ENCODE results near the gene SRD5A1.
A peak's percentile ranks its signal among the peaks of the same experiment; 100 is the strongest.

SRD5A1 gene

GRCh38 chr5:6604341-6604740 is 28.9 kb upstream of the SRD5A1 start:
- no peak for DNase-seq (ENCODE audit: low spot score)

DNA sequence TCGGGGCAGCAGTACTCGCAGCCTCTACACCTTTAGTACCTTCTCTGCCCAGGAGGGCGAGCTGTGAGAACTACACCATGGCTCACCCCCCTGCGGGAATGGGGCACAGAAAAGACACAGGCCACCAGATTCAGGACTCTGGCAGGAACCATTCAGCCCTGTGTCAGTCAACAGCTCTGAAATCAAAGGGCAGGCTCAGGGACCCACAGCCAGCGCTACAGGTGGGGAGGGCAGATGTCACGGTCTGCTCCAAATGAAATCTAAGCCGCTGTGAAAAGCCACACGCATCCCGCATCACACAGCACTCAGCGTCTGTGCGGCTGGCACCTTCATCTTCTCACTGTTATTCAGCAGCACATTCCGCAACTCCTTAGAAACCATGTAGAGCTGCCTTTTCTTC is 28.3 kb upstream of the SRD5A1 start:
- no peak for DNase-seq (ENCODE audit: low spot score)

- no peak for DNase-seq (ENCODE audit: low spot score)
Observed at GRCh38 chr5:6606884-6607558, 26.2 kb upstream of the SRD5A1 start.

- DNase-seq (ENCODE audit: low spot score), result no peak
Observed at GRCh38 chr5:6607559-6607936, 25.7 kb upstream of the SRD5A1 start.

GRCh38 chr5:6608016-6608415 is 25.2 kb upstream of the SRD5A1 start:
- no peak for DNase-seq (ENCODE audit: low spot score)

- DNase-seq (ENCODE audit: low spot score), result no peak
Observed at GRCh38 chr5:6611334-6612256, 21.6 kb upstream of the SRD5A1 start.

DNA sequence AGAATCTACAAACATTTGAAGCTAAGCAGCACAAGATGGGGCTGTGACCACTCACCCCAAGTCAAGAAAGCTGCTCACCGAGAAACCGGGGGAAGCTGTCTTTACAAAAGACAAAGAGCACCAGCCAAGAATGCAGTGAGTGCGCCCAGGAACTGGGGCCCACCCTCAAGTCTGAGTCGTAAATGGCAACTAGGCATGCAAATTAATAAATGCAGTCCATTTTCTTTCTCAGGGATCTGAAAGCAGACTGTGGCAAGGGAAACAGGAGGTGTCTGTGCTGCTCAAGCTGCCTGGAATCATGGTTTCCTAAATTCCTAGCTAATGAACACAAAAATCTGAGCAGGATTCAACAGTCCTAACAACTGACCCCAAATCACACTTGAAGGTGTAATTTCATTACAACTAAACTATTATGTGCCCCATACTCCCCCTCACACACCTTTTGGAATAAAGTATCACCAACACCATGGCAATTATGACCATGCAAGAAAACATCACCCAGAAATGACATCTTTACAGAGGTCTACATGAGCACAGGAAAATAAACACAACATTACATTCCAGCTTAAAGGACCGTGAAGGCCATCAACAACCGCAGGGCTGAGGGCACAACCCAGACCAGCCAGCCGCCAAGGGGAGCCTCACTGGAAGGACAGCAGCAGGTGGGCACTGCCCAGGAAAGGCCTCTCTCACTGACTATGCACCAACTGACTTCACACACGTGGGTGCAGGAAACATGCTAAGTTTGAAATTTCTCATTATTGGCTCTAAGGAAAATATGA is 18.0 kb upstream of the SRD5A1 start:
- no peak for DNase-seq (ENCODE audit: low spot score)

DNA sequence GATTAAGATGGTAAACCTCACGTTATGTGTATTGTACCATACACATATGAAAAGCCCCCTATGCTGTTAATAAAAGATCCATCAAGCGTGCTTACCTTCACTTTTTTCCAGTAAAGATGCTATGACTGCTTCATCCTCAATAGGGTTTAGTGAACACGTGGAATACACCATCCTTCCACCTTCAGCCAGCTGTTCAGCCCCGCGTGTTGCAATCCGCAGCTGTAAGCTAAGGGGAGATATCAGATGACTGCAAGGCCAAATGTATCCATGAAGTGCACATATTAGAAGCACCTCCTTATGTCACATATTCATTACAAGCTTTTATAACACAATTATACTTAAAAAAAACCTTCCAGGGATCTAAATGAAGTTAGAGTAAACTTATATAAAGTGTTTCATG is 16.6 kb upstream of the SRD5A1 start:
- DNase-seq (ENCODE audit: low spot score), result no peak

GRCh38 chr5:6623228-6623627 is 10.0 kb upstream of the SRD5A1 start:
- no peak for DNase-seq (ENCODE audit: low spot score)

DNA sequence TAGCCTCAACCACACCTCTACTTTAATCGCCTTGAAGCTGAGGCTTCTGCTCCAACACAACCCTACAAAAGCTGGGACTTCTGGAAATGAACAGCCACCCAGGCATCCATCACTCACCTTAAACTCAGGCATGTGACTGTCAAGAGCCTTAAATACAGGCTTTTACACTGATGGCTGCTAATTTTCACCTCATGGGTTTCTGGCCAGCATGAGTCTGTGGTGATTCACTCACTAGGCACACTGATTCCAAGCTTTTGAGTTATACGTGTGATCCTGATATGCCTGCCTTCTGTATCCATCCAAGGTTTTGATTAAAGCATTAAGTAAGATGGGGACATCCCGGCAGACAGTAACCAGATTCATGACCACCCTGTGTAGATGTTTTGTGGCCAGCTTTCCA is 9.3 kb upstream of the SRD5A1 start:
- no peak for DNase-seq (ENCODE audit: low spot score)

DNA sequence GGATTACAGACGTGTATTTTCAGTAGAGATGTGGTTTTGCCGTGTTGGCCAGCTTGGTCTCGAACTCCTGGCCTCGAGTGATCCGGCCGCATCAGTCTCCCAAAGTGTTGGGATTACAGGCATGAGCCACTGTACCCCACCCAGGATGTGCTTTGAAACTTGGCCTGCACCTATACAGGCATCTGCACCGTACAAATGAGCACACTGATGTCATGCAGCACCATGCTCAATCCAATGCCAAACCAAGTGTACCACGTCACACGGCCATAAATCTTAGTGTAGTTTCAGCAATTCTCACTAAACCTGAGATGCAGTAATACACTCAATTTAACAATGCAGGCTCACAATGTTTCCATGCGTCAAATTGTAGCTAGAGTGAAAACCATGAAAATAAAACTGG is 6.7 kb upstream of the SRD5A1 start:
- no peak for DNase-seq (ENCODE audit: low spot score)

GRCh38 chr5:6631441-6631840 is 1.8 kb upstream of the SRD5A1 start:
- no peak for DNase-seq (ENCODE audit: low spot score)

- peak; percentile 66 for DNase-seq (ENCODE audit: low spot score)
Observed at GRCh38 chr5:6632324-6632887, 834 bp upstream of the SRD5A1 start.

GRCh38 chr5:6633469-6634245 is 417 bp downstream of the SRD5A1 start:
- peak; percentile 73 for DNase-seq (ENCODE audit: low spot score)

GRCh38 chr5:6634306-6634705 is 1.1 kb downstream of the SRD5A1 start:
- DNase-seq (ENCODE audit: low spot score), result peak; percentile 28

DNA sequence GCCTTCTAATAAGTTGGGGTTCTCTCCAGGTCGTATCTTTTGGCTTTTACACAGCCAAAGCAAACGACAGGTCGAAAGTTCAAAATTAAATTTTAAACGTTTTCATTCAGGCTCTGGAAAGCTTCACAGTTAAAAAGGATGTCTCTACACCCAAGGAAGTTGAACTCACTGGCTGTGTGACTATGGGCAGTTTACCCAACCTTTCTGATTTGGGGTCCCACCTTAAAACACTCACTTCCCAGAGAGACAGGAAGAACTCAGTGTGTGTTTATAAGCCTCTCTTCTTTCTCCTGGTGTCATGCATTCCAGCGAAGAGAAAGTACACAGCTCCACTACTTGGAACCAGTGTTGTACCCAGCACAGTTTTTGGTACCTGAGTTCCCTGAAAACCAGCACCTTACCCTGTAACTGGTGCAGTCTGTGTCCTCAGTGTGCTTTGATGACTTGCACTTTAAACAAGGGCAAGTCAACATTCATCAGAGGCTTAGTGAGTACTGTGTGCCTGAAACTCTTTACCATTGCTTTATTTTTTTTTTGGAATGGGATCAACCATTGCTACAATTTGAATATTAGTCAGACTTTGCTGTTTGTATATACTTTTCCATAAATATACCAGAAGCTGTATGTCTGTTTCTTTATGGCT is 1.7 kb downstream of the SRD5A1 start:
- DNase-seq (ENCODE audit: low spot score), result no peak

DNA sequence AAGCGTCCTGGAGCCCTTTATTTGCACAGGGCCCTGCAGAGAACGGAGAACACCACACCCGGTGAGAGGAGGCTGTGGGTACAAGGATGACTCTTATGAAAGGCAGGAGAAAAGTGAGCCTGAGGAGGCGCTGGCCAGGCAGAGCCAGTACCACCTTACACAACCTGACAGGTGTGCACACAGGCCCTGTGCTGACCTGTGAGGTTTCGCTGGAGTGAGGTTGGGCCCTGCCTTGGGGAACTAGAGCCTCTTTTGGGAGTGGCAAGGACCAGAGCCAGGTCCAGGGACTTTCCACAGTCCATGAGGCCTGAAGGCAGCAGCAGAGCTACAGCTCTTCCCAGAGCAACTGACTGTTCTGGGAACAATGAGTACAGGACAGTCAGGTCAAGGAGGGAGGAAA is 3.1 kb downstream of the SRD5A1 start:
- DNase-seq (ENCODE audit: low spot score), result no peak

DNA sequence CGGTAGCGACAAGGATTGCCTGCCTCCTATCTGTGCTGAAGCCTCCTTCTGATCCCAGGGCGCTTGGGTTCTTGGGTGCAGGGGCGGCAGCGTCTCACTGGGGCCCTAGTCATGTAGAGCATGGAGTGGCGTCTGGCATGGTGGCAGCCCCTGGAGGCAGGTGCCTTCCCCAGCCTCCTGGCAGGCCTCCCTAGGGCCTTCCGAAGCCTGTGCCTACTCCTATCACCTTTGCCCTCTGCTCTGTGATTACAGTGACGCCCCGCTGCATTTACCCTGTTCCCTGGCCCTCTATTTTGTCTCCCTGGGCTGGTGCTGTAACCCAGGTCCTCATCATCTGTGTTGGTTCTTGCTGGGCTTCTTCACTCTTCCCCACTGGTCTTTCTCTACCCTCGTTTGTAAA is 3.8 kb downstream of the SRD5A1 start:
- no peak for DNase-seq (ENCODE audit: low spot score)

- no peak for DNase-seq (ENCODE audit: low spot score)
Observed at GRCh38 chr5:6637590-6637989, 4.3 kb downstream of the SRD5A1 start.

DNA sequence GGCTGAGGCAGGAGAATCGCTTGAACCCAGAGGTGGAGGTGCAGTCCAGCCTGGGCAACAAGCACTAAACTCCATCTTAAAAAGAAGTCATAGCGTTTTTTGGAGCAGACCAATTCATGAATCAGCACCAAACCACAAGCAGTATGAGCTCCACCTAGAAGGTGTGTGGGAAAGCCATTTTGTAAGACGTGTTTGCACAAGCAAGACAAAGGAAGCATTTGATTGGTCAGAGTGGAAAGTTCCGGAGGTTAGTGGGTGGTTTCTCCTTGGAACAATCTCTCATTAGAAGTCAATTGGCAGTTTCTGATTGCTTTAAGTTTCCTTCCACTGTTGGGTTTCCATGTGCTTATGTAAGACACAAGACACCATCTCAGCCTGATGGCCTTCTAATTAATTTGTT is 5.0 kb downstream of the SRD5A1 start:
- DNase-seq (ENCODE audit: low spot score), result no peak

DNA sequence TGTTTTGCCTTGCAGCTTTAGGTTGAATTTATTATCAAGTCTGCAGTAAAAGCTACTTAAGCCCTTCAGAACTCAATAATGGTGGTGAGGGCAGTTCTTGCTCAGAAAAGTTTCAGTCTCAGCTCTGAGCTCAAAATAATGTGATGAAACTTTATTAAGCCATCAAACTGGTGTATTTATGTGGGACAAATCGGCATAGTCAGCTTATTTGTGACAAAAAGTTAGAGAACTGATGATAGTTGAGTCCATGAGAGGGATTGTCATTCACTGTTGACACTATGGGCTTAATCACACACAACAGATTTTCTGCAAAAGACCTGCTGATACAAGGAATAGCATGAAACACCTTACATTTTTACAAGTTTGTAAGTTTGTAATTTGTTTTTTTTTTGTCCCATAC is 9.4 kb downstream of the SRD5A1 start:
- DNase-seq (ENCODE audit: low spot score), result no peak

Measured in SW480 (cell line).